Loucy (cell line): ENCODE measurements around the gene TMEM163.

Experiments
- EZH2phosphoT487 ChIP-seq: fragments of 200-600 bp; IDR thresholded peaks from 2 replicates; pipeline ENCODE4 v1.6.1; 2018; ENCODE audit warnings: antibody characterized with exemption, mild to moderate bottlenecking, moderate library complexity, borderline replicate concordance
- TF ChIP-seq, protein P1 (sequence below): fragments of 200-600 bp; sonication (generic); conservative IDR thresholded peaks from 2 replicates; pipeline ENCODE4 v1.5.1; 2014; ENCODE audit warnings: mild to moderate bottlenecking, antibody characterized with exemption, low read length

DNA sequence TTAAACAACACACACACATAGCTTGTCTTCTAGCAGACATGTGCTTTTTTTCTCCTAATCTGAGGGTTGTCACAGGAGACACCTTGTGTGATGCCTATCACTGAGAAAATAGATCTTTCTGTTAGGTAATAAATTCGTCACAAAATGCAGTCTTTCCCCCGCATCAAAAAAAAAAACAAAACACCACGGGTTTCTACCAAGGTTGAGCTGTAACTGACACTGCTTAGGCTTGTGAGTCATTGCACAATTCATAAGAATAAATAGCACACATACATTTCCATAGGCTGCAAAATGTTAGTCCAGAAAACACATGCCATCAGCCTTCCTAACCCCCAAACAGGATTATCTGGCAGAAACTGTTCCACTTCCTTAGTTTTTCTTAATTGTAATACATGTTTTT is 6.5 kb downstream of the TMEM163 start:
- TF ChIP-seq EZH2phosphoT487, result no peak
- TF ChIP-seq, protein P1, sequence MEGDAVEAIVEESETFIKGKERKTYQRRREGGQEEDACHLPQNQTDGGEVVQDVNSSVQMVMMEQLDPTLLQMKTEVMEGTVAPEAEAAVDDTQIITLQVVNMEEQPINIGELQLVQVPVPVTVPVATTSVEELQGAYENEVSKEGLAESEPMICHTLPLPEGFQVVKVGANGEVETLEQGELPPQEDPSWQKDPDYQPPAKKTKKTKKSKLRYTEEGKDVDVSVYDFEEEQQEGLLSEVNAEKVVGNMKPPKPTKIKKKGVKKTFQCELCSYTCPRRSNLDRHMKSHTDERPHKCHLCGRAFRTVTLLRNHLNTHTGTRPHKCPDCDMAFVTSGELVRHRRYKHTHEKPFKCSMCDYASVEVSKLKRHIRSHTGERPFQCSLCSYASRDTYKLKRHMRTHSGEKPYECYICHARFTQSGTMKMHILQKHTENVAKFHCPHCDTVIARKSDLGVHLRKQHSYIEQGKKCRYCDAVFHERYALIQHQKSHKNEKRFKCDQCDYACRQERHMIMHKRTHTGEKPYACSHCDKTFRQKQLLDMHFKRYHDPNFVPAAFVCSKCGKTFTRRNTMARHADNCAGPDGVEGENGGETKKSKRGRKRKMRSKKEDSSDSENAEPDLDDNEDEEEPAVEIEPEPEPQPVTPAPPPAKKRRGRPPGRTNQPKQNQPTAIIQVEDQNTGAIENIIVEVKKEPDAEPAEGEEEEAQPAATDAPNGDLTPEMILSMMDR, result no peak
